Uterus (tissue), 2 donors: ENCODE measurements around the gene SDC3.

Experiments used
- CTCF ChIP-seq, 4 experiments: fragments of 200-600 bp in 2 of 4; fragments of 450-650 bp in 2 of 4; sonication (generic) in 2 of 4; IDR thresholded peaks; one replicate each; pipeline ENCODE4 v1.5.1; 2016 to 2019; ENCODE audit warnings: antibody characterized with exemption in 4 of 4, mild to moderate bottlenecking in 2 of 4, moderate library complexity in 1 of 4
- POLR2A ChIP-seq, 2 donors: fragments of 450-650 bp; IDR thresholded peaks; one replicate each; pipeline ENCODE4 v1.6.1; 2016; ENCODE audit warnings: antibody characterized with exemption in 2 of 2, mild to moderate bottlenecking in 1 of 2, moderate library complexity in 1 of 2

DNA sequence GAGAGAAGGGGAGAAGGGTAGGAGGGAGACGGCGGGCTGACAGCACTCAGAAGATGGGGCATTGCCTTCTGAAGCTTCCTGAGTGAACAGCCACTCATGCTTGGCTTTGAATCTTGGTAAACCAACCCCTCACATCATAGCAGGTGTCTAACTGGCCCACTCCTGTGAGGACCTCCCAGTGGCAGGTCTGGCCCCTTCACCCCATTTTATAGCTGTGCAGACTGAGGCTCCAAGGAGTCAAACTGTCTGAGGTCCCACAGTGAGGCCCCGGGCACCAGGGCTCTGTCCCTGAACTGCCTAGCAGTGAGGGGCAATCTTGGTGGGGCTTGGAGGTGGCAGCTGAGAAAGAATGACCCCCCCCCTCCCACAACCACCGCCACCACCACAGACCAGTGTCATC, 41.0 kb downstream of the SDC3 start:
- TF ChIP-seq CTCF (IDR thresholded peaks at IDR 0.05) (no peak), POLR2A (IDR thresholded peaks at IDR 0.05) (no peak)
